ENCODE results near the gene PPM1F. TPM values are rescaled to one million over a fixed set of nuclear protein-coding genes. Genes with fewer than 3 reads are reported as not detected.

Gene PPM1F
- 18.8 and 23.2 TPM in 2 replicates for total RNA-seq

- intact Hi-C loops (cut with micrococcal nuclease), result loop anchor here (1.0 to 5.0 kb wide), 7 partner anchors 15 to 301 kb away; partner anchors contain the start of genes MAPK1, PPIL2 and YPEL1
These were observed at the start of gene PPM1F for GRCh38 chr22:21952586-21953571. Gene PPM1F, minus strand, starts transcription at chr22:21952848. Its CDS starts 6,800 bp downstream, at chr22:21946048.

GRCh38 chr22:22001664-22002525 lies 49.2 kb upstream of the PPM1F start:
- intact Hi-C loops (cut with micrococcal nuclease), result no loop called here

- intact Hi-C loops (cut with micrococcal nuclease), result no loop called here
These were observed 46.1 kb upstream of the PPM1F start for GRCh38 chr22:21998595-21999247.

GRCh38 chr22:21996175-21996720 lies 43.6 kb upstream of the PPM1F start:
- intact Hi-C loops (cut with micrococcal nuclease), result no loop called here

GRCh38 chr22:21995660-21996059 lies 43.0 kb upstream of the PPM1F start:
- intact Hi-C loops (cut with micrococcal nuclease), result no loop called here

GRCh38 chr22:21994881-21995444 lies 42.3 kb upstream of the PPM1F start:
- intact Hi-C loops (cut with micrococcal nuclease), result no loop called here

- intact Hi-C loops (cut with micrococcal nuclease), result no loop called here
These were observed 40.1 kb upstream of the PPM1F start for GRCh38 chr22:21992593-21993237.

GRCh38 chr22:21991774-21992173 lies 39.1 kb upstream of the PPM1F start:
- intact Hi-C loops (cut with micrococcal nuclease), result no loop called here

- intact Hi-C loops (cut with micrococcal nuclease), result no loop called here
These were observed 38.6 kb upstream of the PPM1F start for GRCh38 chr22:21991304-21991596.

- intact Hi-C loops (cut with micrococcal nuclease), result no loop called here
These were observed 38.0 kb upstream of the PPM1F start for GRCh38 chr22:21990445-21991303.

GRCh38 chr22:21989049-21989448 lies 36.4 kb upstream of the PPM1F start:
- intact Hi-C loops (cut with micrococcal nuclease), result no loop called here

- intact Hi-C loops (cut with micrococcal nuclease), result no loop called here
These were observed 32.6 kb upstream of the PPM1F start for GRCh38 chr22:21985214-21985613.

GRCh38 chr22:21984793-21985192 lies 32.1 kb upstream of the PPM1F start:
- intact Hi-C loops (cut with micrococcal nuclease), result loop anchor here (5.0 kb wide), 1 partner anchor 247 kb away; the partner anchor contains the start of gene YPEL1

GRCh38 chr22:21982338-21982965 lies 29.8 kb upstream of the PPM1F start, which contains the start of gene TOP3B:
Gene TOP3B, minus strand, starts transcription at chr22:21982787. Its CDS starts 7,078 bp downstream, at chr22:21975709.
- intact Hi-C loops (cut with micrococcal nuclease), result loop anchor here (1.0 to 5.0 kb wide), 3 partner anchors 10 to 245 kb away; partner anchors contain the start of gene YPEL1

GRCh38 chr22:21981874-21982273 lies 29.2 kb upstream of the PPM1F start:
- intact Hi-C loops (cut with micrococcal nuclease), result loop anchor here (1.0 to 5.0 kb wide), 3 partner anchors 10 to 245 kb away; partner anchors contain the start of gene YPEL1

GRCh38 chr22:21980547-21980946 lies 27.9 kb upstream of the PPM1F start:
- intact Hi-C loops (cut with micrococcal nuclease), result loop anchor here (5.0 kb wide), 1 partner anchor 243 kb away; the partner anchor contains the start of gene YPEL1

- intact Hi-C loops (cut with micrococcal nuclease), result no loop called here
These were observed 26.1 kb upstream of the PPM1F start for GRCh38 chr22:21978564-21979386.

GRCh38 chr22:21977814-21978213 lies 25.2 kb upstream of the PPM1F start:
- intact Hi-C loops (cut with micrococcal nuclease), result no loop called here

Measured in T-helper 1 cell treated with Interleukin-12 subunit alpha and Interleukin-12 subunit beta and Interleukin-4 antibody, amounts not matched to agents 30 ng/mL and 1 ng/mL, for 36 hours (primary cell).